Measurements from ENCODE around the gene BCL11A.

- TF ChIP-seq, protein P1, sequence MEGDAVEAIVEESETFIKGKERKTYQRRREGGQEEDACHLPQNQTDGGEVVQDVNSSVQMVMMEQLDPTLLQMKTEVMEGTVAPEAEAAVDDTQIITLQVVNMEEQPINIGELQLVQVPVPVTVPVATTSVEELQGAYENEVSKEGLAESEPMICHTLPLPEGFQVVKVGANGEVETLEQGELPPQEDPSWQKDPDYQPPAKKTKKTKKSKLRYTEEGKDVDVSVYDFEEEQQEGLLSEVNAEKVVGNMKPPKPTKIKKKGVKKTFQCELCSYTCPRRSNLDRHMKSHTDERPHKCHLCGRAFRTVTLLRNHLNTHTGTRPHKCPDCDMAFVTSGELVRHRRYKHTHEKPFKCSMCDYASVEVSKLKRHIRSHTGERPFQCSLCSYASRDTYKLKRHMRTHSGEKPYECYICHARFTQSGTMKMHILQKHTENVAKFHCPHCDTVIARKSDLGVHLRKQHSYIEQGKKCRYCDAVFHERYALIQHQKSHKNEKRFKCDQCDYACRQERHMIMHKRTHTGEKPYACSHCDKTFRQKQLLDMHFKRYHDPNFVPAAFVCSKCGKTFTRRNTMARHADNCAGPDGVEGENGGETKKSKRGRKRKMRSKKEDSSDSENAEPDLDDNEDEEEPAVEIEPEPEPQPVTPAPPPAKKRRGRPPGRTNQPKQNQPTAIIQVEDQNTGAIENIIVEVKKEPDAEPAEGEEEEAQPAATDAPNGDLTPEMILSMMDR (IDR thresholded peaks at IDR 0.05): no peak
- no peak for TF ChIP-seq POLR2A (IDR thresholded peaks at IDR 0.05)
Measured at GRCh38 chr2:60559880-60560279, 6.4 kb upstream of the BCL11A start.
